MG63 (cell line): ENCODE results near the gene RNF44. TPM values are rescaled to one million over a fixed set of nuclear protein-coding genes. Genes with fewer than 3 reads are reported as not detected.
"Not testable (repeated sequence)": the region's sequence is repeated elsewhere in the genome, so short reads cannot be mapped to it uniquely, and the experiment has no call there.

Experiments
- DNase-seq: peaks from one replicate; pipeline ENCODE4 v3.0.0-alpha.2; 2020
- H3K27me3 ChIP-seq: fragments of 250-450 bp; sonication (Bioruptor Pico); 2 replicates; pipeline ENCODE4 v1.5.1; 2020; ENCODE audit warnings: mild to moderate bottlenecking, moderate library complexity
- H3K36me3 ChIP-seq: fragments of 250-450 bp; sonication (Bioruptor Pico); 2 replicates; pipeline ENCODE4 v1.5.1; 2020; ENCODE audit warnings: mild to moderate bottlenecking, moderate library complexity
- H3K4me3 ChIP-seq: fragments of 250-450 bp; sonication (Bioruptor Pico); 2 replicates; pipeline ENCODE4 v1.5.1; 2020; ENCODE audit warnings: mild to moderate bottlenecking, moderate library complexity
- H3K9me3 ChIP-seq: fragments of 250-450 bp; sonication (Bioruptor Pico); 2 replicates; pipeline ENCODE4 v1.5.1; 2020; ENCODE audit warnings: mild to moderate bottlenecking, moderate library complexity
- total RNA-seq: library from RNA; depleted of rRNA; stranded (reverse); fragments of >200 nt; shearing (Covaris generic); gene quantifications from 2 replicates; pipeline ENCODE4 v1.2.3, GENCODE V29; 2014; ENCODE audit warnings: low replicate concordance

RNF44 gene
- total RNA-seq, 1 experiment from 2014 or later: 4.4 TPM

- H3K36me3 ChIP-seq: peaks cover 2% of the 10 kb centered on the region
- DNase-seq: no peak
- H3K9me3 ChIP-seq: no peaks in the 10 kb centered on the region
- H3K27me3 ChIP-seq: no peaks in the 10 kb centered on the region
- no peak overlapping the region for H3K4me3 ChIP-seq
Measured at GRCh38 chr5:176515396-176515795, 21.8 kb downstream of the RNF44 start.

- Histone ChIP-seq H3K36me3 (peaks cover 11% of the 10 kb centered on the region), H3K9me3 (no peaks in the 10 kb centered on the region), H3K27me3 (no peaks in the 10 kb centered on the region), H3K4me3 (no peak overlapping the region)
- no peak for DNase-seq
Measured at GRCh38 chr5:176514244-176514950, 22.8 kb downstream of the RNF44 start.

DNA sequence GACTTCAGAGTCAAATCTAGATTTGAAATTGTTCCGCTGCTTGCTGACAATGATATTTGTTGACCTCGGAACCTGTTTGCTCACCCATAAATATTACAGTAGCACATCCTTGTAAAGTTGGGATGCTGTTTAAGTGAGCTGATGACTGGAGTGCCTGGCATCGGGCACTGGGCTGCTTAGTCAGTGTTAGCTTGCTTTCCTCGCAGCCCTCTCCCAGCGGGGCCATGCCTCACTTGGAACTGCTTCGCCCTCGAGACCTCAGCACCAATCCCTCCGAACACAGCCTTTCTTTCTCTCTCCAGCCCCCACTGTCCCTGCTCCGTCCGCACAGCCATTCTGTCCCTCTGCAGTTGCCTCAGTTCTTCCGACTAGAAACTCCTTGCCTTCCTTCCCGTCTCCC, 23.4 kb downstream of the RNF44 start:
- Histone ChIP-seq H3K36me3 (peaks cover 18% of the 10 kb centered on the region), H3K9me3 (no peaks in the 10 kb centered on the region), H3K4me3 (no peak overlapping the region), H3K27me3 (no peaks in the 10 kb centered on the region)
- DNase-seq: peak; percentile 36

GRCh38 chr5:176508603-176509002, 28.6 kb downstream of the RNF44 start:
- DNase-seq: no peak
- peaks cover 64% of the 10 kb centered on the region for H3K36me3 ChIP-seq

DNA sequence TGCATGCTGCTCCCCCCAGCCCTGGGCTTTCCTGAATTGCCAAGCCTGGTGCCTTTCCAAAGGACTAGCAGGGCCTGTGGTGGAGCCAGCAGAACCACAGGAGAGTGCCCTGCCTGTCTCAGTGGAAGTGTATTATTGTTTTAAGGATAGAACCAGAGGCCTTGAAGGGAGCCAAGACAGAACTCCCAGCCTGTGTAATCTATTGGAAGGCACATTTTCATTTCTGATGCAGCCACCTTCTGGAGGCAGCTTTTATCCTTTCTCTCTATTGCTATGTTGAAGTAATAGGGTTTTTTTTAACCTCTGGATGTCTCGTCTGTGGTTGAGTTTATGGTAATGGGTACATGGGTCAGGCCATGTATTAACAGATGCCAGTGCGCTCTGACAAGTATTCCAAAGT, 29.3 kb downstream of the RNF44 start:
- DNase-seq: no peak
- no peak overlapping the region for H3K4me3 ChIP-seq
- no peaks in the 10 kb centered on the region for H3K27me3 ChIP-seq
- H3K36me3 ChIP-seq: peaks cover 71% of the 10 kb centered on the region
- H3K9me3 ChIP-seq: no peaks in the 10 kb centered on the region

More at GRCh38 chr5:176508603-176509002, 28.6 kb downstream of the RNF44 start:
- Histone ChIP-seq H3K27me3 (no peaks in the 10 kb centered on the region), H3K4me3 (no peak overlapping the region), H3K9me3 (no peaks in the 10 kb centered on the region)

- Histone ChIP-seq H3K36me3 (peaks cover 92% of the 10 kb centered on the region), H3K4me3 (no peak overlapping the region), H3K27me3 (no peaks in the 10 kb centered on the region), H3K9me3 (no peaks in the 10 kb centered on the region)
- no peak for DNase-seq
Measured at GRCh38 chr5:176503496-176503895, 33.7 kb downstream of the RNF44 start.

DNA sequence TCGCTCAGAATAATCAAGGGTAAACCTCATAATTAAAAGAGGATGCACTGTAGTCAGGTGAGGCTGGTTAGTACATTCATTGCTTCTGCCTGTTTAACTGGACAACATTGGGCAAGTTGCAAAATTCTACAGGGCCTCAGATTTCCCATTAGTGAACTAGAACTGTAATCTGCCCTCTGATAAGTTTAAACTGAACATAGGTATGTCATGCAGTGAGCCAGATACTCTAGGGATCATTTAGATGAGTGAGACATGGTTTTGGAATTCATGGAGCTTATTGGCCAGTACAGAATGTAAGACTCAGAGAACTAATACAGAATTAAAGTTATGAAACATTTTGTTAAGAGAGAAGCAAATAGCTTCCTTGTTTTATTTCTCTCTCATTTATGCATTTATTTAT, 35.9 kb downstream of the RNF44 start:
- Histone ChIP-seq H3K27me3 (no peaks in the 10 kb centered on the region), H3K36me3 (peaks cover 92% of the 10 kb centered on the region), H3K4me3 (no peak overlapping the region), H3K9me3 (no peaks in the 10 kb centered on the region)
- DNase-seq: no peak

- Histone ChIP-seq H3K4me3 (no peak overlapping the region), H3K36me3 (peaks cover 94% of the 10 kb centered on the region), H3K27me3 (no peaks in the 10 kb centered on the region), H3K9me3 (no peaks in the 10 kb centered on the region)
- no peak for DNase-seq
Measured at GRCh38 chr5:176500511-176500910, 36.7 kb downstream of the RNF44 start.

- peaks cover 95% of the 10 kb centered on the region for H3K36me3 ChIP-seq
- H3K9me3 ChIP-seq: no peaks in the 10 kb centered on the region
- H3K4me3 ChIP-seq: no peak overlapping the region
- no peak for DNase-seq
- H3K27me3 ChIP-seq: no peaks in the 10 kb centered on the region
Measured at GRCh38 chr5:176499273-176499672, 37.9 kb downstream of the RNF44 start.

GRCh38 chr5:176497852-176498251, 39.4 kb downstream of the RNF44 start:
- peaks cover 96% of the 10 kb centered on the region for H3K36me3 ChIP-seq
- no peaks in the 10 kb centered on the region for H3K27me3 ChIP-seq

DNA sequence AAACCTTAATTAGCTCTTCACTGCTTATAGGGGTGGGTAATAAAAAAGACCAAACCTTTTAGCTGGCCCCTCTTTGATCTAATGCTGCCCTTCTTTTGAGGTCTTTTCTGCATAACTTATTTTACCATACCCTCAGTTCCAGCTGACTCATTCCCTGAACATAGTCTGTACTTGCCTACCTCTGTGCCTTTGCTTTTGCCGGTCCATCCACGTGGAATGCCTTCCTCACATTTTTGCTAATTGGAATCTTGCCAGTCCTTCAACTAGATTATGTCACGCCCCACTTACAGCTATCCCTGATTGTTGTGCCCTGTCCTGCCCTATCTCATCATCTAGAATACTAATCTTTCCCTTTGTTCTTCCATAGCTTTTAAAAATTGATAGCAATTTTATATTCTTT, 44.8 kb downstream of the RNF44 start:
- H3K36me3 ChIP-seq: peaks cover 94% of the 10 kb centered on the region
- no peaks in the 10 kb centered on the region for H3K9me3 ChIP-seq
- no peak overlapping the region for H3K4me3 ChIP-seq
- no peak for DNase-seq
- H3K27me3 ChIP-seq: no peaks in the 10 kb centered on the region

More at GRCh38 chr5:176497852-176498251, 39.4 kb downstream of the RNF44 start:
- peak; percentile 61 for DNase-seq
- H3K4me3 ChIP-seq: no peak overlapping the region
- H3K9me3 ChIP-seq: no peaks in the 10 kb centered on the region

GRCh38 chr5:176491901-176492300, 45.3 kb downstream of the RNF44 start:
- peaks cover 94% of the 10 kb centered on the region for H3K36me3 ChIP-seq
- no peaks in the 10 kb centered on the region for H3K9me3 ChIP-seq
- no peak for DNase-seq
- no peaks in the 10 kb centered on the region for H3K27me3 ChIP-seq
- no peak overlapping the region for H3K4me3 ChIP-seq

GRCh38 chr5:176491101-176491502, 46.1 kb downstream of the RNF44 start:
- peaks cover 94% of the 10 kb centered on the region for H3K36me3 ChIP-seq
- no peaks in the 10 kb centered on the region for H3K27me3 ChIP-seq
- H3K4me3 ChIP-seq: no peak overlapping the region
- H3K9me3 ChIP-seq: no peaks in the 10 kb centered on the region
- no peak for DNase-seq

- peak; percentile 12 for DNase-seq
- Histone ChIP-seq H3K9me3 (no peaks in the 10 kb centered on the region), H3K4me3 (no peak overlapping the region), H3K36me3 (peaks cover 96% of the 10 kb centered on the region), H3K27me3 (no peaks in the 10 kb centered on the region)
Measured at GRCh38 chr5:176490301-176490700, 46.9 kb downstream of the RNF44 start.

GRCh38 chr5:176489077-176489476, 48.1 kb downstream of the RNF44 start:
- Histone ChIP-seq H3K9me3 (no peaks in the 10 kb centered on the region), H3K27me3 (no peaks in the 10 kb centered on the region), H3K4me3 (no peak overlapping the region), H3K36me3 (peaks cover 95% of the 10 kb centered on the region)
- DNase-seq: no peak

GRCh38 chr5:176487160-176487559, 50.0 kb downstream of the RNF44 start:
- not testable (repeated sequence) for H3K4me3 ChIP-seq, DNase-seq, H3K9me3 ChIP-seq, H3K27me3 ChIP-seq
- H3K36me3 ChIP-seq: peaks cover 93% of the 10 kb centered on the region

DNA sequence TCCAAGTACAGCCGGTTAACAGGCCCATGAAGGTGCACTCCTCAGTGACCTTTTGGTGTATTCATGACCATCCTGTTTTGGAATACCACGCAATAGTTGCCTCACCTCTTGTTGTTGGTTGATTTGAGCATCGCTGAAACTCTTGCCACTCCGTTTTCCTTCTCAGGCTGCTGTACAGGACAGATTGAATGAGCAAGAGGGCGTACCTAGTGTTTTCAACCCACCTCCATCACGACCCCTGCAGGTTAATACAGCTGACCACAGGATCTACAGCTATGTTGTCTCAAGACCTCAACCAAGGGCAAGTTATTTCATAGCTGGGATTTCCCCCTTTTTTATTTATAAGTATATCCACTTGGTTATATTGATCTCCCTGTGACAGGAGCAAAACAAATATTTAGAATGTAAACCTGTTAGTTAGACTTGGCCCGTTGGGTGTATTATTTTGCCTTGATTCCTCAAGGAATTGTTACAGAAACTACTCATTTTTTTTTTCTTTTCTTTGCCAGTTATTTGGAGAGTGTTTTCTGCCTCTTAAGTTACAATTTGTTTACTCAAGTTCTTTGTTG, 50.9 kb downstream of the RNF44 start:
- no peaks in the 10 kb centered on the region for H3K27me3 ChIP-seq
- H3K36me3 ChIP-seq: peaks cover 93% of the 10 kb centered on the region
- no peaks in the 10 kb centered on the region for H3K9me3 ChIP-seq

GRCh38 chr5:176485176-176485575, 52.0 kb downstream of the RNF44 start:
- no peak overlapping the region for H3K4me3 ChIP-seq
- no peaks in the 10 kb centered on the region for H3K9me3 ChIP-seq
- DNase-seq: no peak
- H3K27me3 ChIP-seq: no peaks in the 10 kb centered on the region
- H3K36me3 ChIP-seq: peaks cover 92% of the 10 kb centered on the region

More for the DNA sequence above, 50.9 kb downstream of the RNF44 start:
- no peak overlapping the region for H3K4me3 ChIP-seq
- DNase-seq: no peak
